UCSD-AML1 (cell line): ENCODE results near the gene SPDYE4.

Source experiments
- DNase-seq: peaks from one replicate; lab custom pipeline; 2025; ENCODE audit not compliant: unreplicated experiment; lab: John Stamatoyannopoulos, UW

Gene SPDYE4

GRCh38 chr17:8785547-8786413 is 27.4 kb upstream of the SPDYE4 start:
- DNase-seq, result peak; percentile 77

- no peak for DNase-seq
Observed at GRCh38 chr17:8782176-8782575, 23.8 kb upstream of the SPDYE4 start.

- DNase-seq, result no peak
Observed at GRCh38 chr17:8781776-8782175, 23.4 kb upstream of the SPDYE4 start.

GRCh38 chr17:8776881-8777280 is 18.5 kb upstream of the SPDYE4 start:
- no peak for DNase-seq

GRCh38 chr17:8776248-8776647 is 17.9 kb upstream of the SPDYE4 start:
- no peak for DNase-seq

- DNase-seq, result no peak
Observed at GRCh38 chr17:8766731-8767130, 8.4 kb upstream of the SPDYE4 start.

GRCh38 chr17:8762012-8762411 is 3.7 kb upstream of the SPDYE4 start:
- no peak for DNase-seq

GRCh38 chr17:8757189-8757588 is 1.2 kb downstream of the SPDYE4 start:
- no peak for DNase-seq

- no peak for DNase-seq
Observed at GRCh38 chr17:8755590-8756255, 2.6 kb downstream of the SPDYE4 start.

GRCh38 chr17:8754890-8755289 is 3.5 kb downstream of the SPDYE4 start:
- no peak for DNase-seq

- no peak for DNase-seq
Observed at GRCh38 chr17:8753976-8754440, 4.3 kb downstream of the SPDYE4 start.

GRCh38 chr17:8753136-8753975 is 5.0 kb downstream of the SPDYE4 start:
- DNase-seq, result no peak

GRCh38 chr17:8749616-8750015 is 8.7 kb downstream of the SPDYE4 start:
- no peak for DNase-seq

- no peak for DNase-seq
Observed at GRCh38 chr17:8747742-8748141, 10.6 kb downstream of the SPDYE4 start.

- no peak for DNase-seq
Observed at GRCh38 chr17:8746501-8747236, 11.7 kb downstream of the SPDYE4 start.

- DNase-seq, result peak; percentile 74
Observed at GRCh38 chr17:8745586-8746500, 12.5 kb downstream of the SPDYE4 start.

- no peak for DNase-seq
Observed at GRCh38 chr17:8744086-8744785, 14.1 kb downstream of the SPDYE4 start.

GRCh38 chr17:8742819-8743218 is 15.5 kb downstream of the SPDYE4 start:
- no peak for DNase-seq

- no peak for DNase-seq
Observed at GRCh38 chr17:8742274-8742673, 16.1 kb downstream of the SPDYE4 start.
